IMR-90 (cell line): ENCODE results near the gene TBCE. TPM values are rescaled to one million over a fixed set of nuclear protein-coding genes. Genes with fewer than 3 reads are reported as not detected.
A peak's percentile ranks its signal among the peaks of the same experiment; 100 is the strongest.

Source experiments
- ATAC-seq: fragments of 200-7000 bp; cut with Tn5 transposase; 2 replicates; pipeline ENCODE4 v1.9.1; 2020; ENCODE audit warnings: low read depth, mild to moderate bottlenecking, moderate library complexity
- BruUV-seq: library from RNA; stranded (reverse); fragments of 400-500 nt; replicated peaks from 2 replicates; lab custom pipeline; 2021; lab: Mats Ljungman, UMichigan
- CTCF ChIA-PET: fragments of 300-600 bp; formaldehyde crosslinking; extraction: SDS; loops from one replicate; lab custom pipeline; 2021; ENCODE audit warnings: antibody characterized with exemption; lab: Yijun Ruan, JAX
- POLR2A ChIA-PET: fragments of 300-600 bp; sonication (Branson Sonifier 250); formaldehyde crosslinking; loops from one replicate; lab custom pipeline; 2022; ENCODE audit warnings: antibody characterized with exemption; ENCODE audit not compliant: unreplicated experiment; lab: Charles Lee
- DNase-seq: peaks from one replicate; pipeline ENCODE4 v3.0.0; 2013
- H2AFZ ChIP-seq: replicated peaks from 2 replicates; pipeline ENCODE3; 2013; ENCODE audit warnings: low read length, mild to moderate bottlenecking; ENCODE audit not compliant: poor library complexity
- H2AK5ac ChIP-seq: 2 replicates; pipeline ENCODE4 v1.6.1; 2013; ENCODE audit warnings: low read depth, low read length, inconsistent platforms
- H2AK9ac ChIP-seq: replicated peaks from 2 replicates; pipeline ENCODE3; 2013; ENCODE audit warnings: mild to moderate bottlenecking, low read depth, low read length, moderate library complexity; ENCODE audit not compliant: poor library complexity
- H2BK120ac ChIP-seq: 2 replicates; pipeline ENCODE4 v1.6.1; 2013; ENCODE audit warnings: low read depth, low read length, inconsistent platforms
- H2BK15ac ChIP-seq: 3 replicates; pipeline ENCODE4 v1.6.1; 2013; ENCODE audit warnings: low read depth, low read length, inconsistent platforms
- H2BK20ac ChIP-seq: 2 replicates; pipeline ENCODE4 v1.6.1; 2013; ENCODE audit warnings: low read depth, mild to moderate bottlenecking, inconsistent platforms, low read length, moderate library complexity
- H2BK5ac ChIP-seq: 2 replicates; pipeline ENCODE4 v1.6.1; 2013; ENCODE audit warnings: mild to moderate bottlenecking, low read depth, low read length, inconsistent platforms; ENCODE audit not compliant: poor library complexity, severe bottlenecking
- H3K14ac ChIP-seq: replicated peaks from 2 replicates; pipeline ENCODE4 v1.6.1; 2013; ENCODE audit warnings: low read depth, low read length, inconsistent platforms
- H3K18ac ChIP-seq: 2 replicates; pipeline ENCODE4 v1.6.1; 2013; ENCODE audit warnings: low read depth, low read length, control low read depth
- H3K23ac ChIP-seq: 2 replicates; pipeline ENCODE4 v1.6.1; 2013; ENCODE audit warnings: low read depth, low read length, inconsistent platforms
- H3K27ac ChIP-seq: 2 replicates; pipeline ENCODE4 v1.5.1; 2013; ENCODE audit warnings: mild to moderate bottlenecking, control low read depth, low read length; ENCODE audit not compliant: insufficient read depth
- H3K27me3 ChIP-seq: 2 replicates; pipeline ENCODE4 v1.6.1; 2013; ENCODE audit warnings: low read length; ENCODE audit not compliant: control insufficient read depth, insufficient read depth
- H3K36me3 ChIP-seq: 2 replicates; pipeline ENCODE4 v1.6.1; 2013; ENCODE audit warnings: low read length, mixed read lengths; ENCODE audit not compliant: control insufficient read depth, insufficient read depth
- H3K4ac ChIP-seq: 2 replicates; pipeline ENCODE4 v1.6.1; 2013; ENCODE audit warnings: low read depth, low read length, inconsistent platforms
- H3K4me1 ChIP-seq: 2 replicates; pipeline ENCODE4 v1.6.1; 2013; ENCODE audit warnings: low read length, mixed read lengths; ENCODE audit not compliant: control insufficient read depth, insufficient read depth
- H3K4me2 ChIP-seq: 2 replicates; pipeline ENCODE4 v1.6.1; 2013; ENCODE audit warnings: low read depth, mild to moderate bottlenecking, control low read depth, low read length, moderate library complexity
- H3K4me3 ChIP-seq: 2 replicates; pipeline ENCODE4 v1.5.1; 2013; ENCODE audit warnings: low read depth, mild to moderate bottlenecking, control low read depth, low read length, moderate library complexity; ENCODE audit not compliant: insufficient read depth
- H3K56ac ChIP-seq: 2 replicates; pipeline ENCODE4 v1.6.1; 2013; ENCODE audit warnings: low read length, inconsistent platforms; ENCODE audit not compliant: insufficient read depth; ENCODE audit errors: extremely low read depth
- H3K79me1 ChIP-seq, 2 experiments: 2 replicates each; pipeline ENCODE4 v1.6.1; 2013; ENCODE audit warnings: low read length in 2 of 2, inconsistent platforms in 1 of 2, low read depth in 1 of 2
- H3K9ac ChIP-seq: 2 replicates; pipeline ENCODE4 v1.6.1; 2013; ENCODE audit warnings: low read depth, low read length, control low read depth
- H3K9me1 ChIP-seq: 2 replicates; pipeline ENCODE4 v1.6.1; 2013; ENCODE audit warnings: low read length, inconsistent platforms; ENCODE audit not compliant: insufficient read depth
- H3K9me3 ChIP-seq: 2 replicates; pipeline ENCODE4 v1.6.1; 2013; ENCODE audit warnings: low read length; ENCODE audit not compliant: control insufficient read depth, insufficient read depth
- H4K20me1 ChIP-seq: 2 replicates; pipeline ENCODE4 v1.6.1; 2013; ENCODE audit warnings: low read length, inconsistent platforms; ENCODE audit not compliant: insufficient read depth
- H4K5ac ChIP-seq: 2 replicates; pipeline ENCODE4 v1.6.1; 2013; ENCODE audit warnings: mild to moderate bottlenecking, low read depth, low read length, control low read depth
- H4K8ac ChIP-seq, 2 experiments: 2 replicates each; pipeline ENCODE4 v1.6.1; 2013; ENCODE audit warnings: low read depth in 2 of 2, low read length in 2 of 2, control low read depth in 1 of 2, inconsistent platforms in 1 of 2
- H4K91ac ChIP-seq: 2 replicates; pipeline ENCODE4 v1.6.1; 2013; ENCODE audit warnings: low read depth, low read length, inconsistent platforms; ENCODE audit not compliant: insufficient read depth
- BHLHE40 ChIP-seq: fragments of 150-350 bp; IDR thresholded peaks from 2 replicates; pipeline ENCODE4 v1.6.1; 2016; ENCODE audit warnings: mild to moderate bottlenecking, low read depth, low read length
- CEBPB ChIP-seq: IDR thresholded peaks from 2 replicates; pipeline ENCODE4 v1.6.1; 2012; ENCODE audit warnings: low read depth, low read length, improper control_type of control experiment
- CHD1 ChIP-seq: IDR thresholded peaks from 2 replicates; pipeline ENCODE4 v1.6.1; 2012; ENCODE audit warnings: low read depth, low read length, improper control_type of control experiment
- MAFK ChIP-seq: IDR thresholded peaks from 2 replicates; pipeline ENCODE4 v1.6.1; 2012; ENCODE audit warnings: low read depth, low read length, improper control_type of control experiment
- MAZ ChIP-seq: IDR thresholded peaks from 2 replicates; pipeline ENCODE4 v1.6.1; 2012; ENCODE audit warnings: low read depth, mild to moderate bottlenecking, low read length, improper control_type of control experiment, moderate library complexity, borderline replicate concordance
- MXI1 ChIP-seq: IDR thresholded peaks from 2 replicates; pipeline ENCODE4 v1.6.1; 2012; ENCODE audit warnings: low read depth, mild to moderate bottlenecking, low read length, moderate library complexity, borderline replicate concordance
- POLR2A ChIP-seq: IDR thresholded peaks from 2 replicates; pipeline ENCODE4 v1.6.1; 2012; ENCODE audit warnings: mild to moderate bottlenecking, low read depth, low read length
- RAD21 ChIP-seq: IDR thresholded peaks from 2 replicates; pipeline ENCODE4 v1.6.1; 2012; ENCODE audit warnings: low read length, improper control_type of control experiment
- RCOR1 ChIP-seq: IDR thresholded peaks from 2 replicates; pipeline ENCODE4 v1.6.1; 2012; ENCODE audit warnings: mild to moderate bottlenecking, low read length, improper control_type of control experiment; ENCODE audit not compliant: insufficient replicate concordance
- RFX5 ChIP-seq: IDR thresholded peaks from 2 replicates; pipeline ENCODE4 v1.8.0; 2012; ENCODE audit warnings: low read depth, mild to moderate bottlenecking, low read length, moderate library complexity
- SMC3 ChIP-seq: fragments of 150-350 bp; IDR thresholded peaks from 2 replicates; pipeline ENCODE4 v1.6.1; 2016; ENCODE audit warnings: low read depth, mild to moderate bottlenecking, antibody characterized with exemption, low read length, moderate library complexity
- WGBS, 2 experiments: methylation state at CpG; one replicate each; pipeline versions ENCODE4 v1.1.5 to v1.1.7; 2013; ENCODE audit warnings: missing lambda C conversion rate in 2 of 2; ENCODE audit not compliant: insufficient read length in 1 of 2; ENCODE audit errors: extremely low coverage in 2 of 2; 5-methylcytosine and 5-hydroxymethylcytosine counted together
- dilution Hi-C: fragments of 300-500 bp; cut with HindIII; formaldehyde crosslinking; loops from one replicate; pipeline ENCODE4 v1.14.3; 2018; ENCODE audit warnings: low sequenced_read_pairs; ENCODE audit not compliant: unreplicated experiment
- in situ Hi-C: fragments of 300-500 bp; cut with MboI; formaldehyde crosslinking; loops from 3 replicates; pipeline ENCODE4 v1.14.3; 2019; ENCODE audit warnings: low sequenced_read_pairs, inconsistent platforms, mixed read lengths
- intact Hi-C: fragments of 100-400 bp; cut with micrococcal nuclease; formaldehyde crosslinking; loops from 2 replicates; pipeline ENCODE4 v1.10.0; 2022
- polyA plus RNA-seq, 3 experiments: library from polyadenylated mRNA; depleted of rRNA; stranded (reverse); fragments of >200 nt; gene quantifications; 2 replicates each; pipeline ENCODE4 v1.2.3, GENCODE V29; 2012; ENCODE audit warnings: low replicate concordance in 1 of 3
- total RNA-seq: library from RNA; depleted of rRNA; stranded (reverse); fragments of >200 nt; gene quantifications from 2 replicates; pipeline ENCODE4 v1.2.3, GENCODE V29; 2012
- TF ChIP-seq, protein P1 (sequence below): conservative IDR thresholded peaks from 2 replicates; pipeline ENCODE4 v1.5.1; 2012; ENCODE audit warnings: mild to moderate bottlenecking, low read depth, low read length, improper control_type of control experiment

Gene TBCE
- total and polyA plus RNA-seq, 2 of the 4 experiments (the other 2 are of a cell fraction), result 25.3 to 26.7 TPM

DNA sequence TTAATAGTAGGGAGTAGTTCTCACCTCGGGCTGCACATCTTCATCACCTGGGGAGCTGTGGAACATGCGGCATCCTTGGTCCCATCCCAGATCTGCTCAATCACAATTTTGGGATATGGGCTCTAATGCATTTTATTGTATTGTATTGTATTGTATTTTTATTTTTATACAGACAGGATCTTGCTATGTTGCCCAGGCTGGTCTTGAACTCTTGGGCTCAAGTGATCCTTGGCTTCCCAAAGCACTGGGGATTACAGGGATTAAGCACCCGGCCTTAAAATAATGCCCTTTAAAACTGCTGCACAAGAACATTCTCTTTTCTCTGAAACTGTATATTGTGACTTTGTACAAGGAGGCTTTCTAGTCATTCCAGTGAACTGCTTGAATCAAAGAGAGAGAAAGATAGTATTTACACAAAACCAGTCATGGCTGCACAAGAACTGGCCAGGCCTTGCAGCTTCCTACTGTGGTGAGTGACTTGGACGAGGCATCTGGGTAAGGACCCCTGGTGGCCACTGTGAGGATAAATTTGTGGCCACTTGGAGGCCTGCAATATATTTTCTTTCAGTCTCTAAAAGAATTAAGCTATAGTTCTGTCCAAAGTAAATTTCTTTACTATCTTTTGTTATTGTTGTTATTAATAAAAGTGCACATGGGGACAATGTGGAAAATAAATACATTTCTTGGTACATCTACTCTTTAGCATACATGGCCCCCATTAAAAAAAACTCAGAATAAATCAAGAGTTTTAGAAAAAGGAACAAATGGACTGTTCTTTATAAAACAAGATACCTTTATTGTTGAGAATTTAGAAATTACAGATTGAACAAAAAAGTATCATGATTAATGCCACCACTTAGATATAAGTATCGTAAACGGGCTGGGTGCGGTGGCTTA, 48.0 kb downstream of the TBCE start:
- no peak overlapping the region for H2BK20ac ChIP-seq
- in situ Hi-C loops, result loop anchor here (5.0 to 10.0 kb wide), 2 partner anchors 163 to 310 kb away; no protein-coding TSS in a partner anchor

More for the DNA sequence above, 48.0 kb downstream of the TBCE start:
- Histone ChIP-seq H2BK120ac (no peak overlapping the region), H4K5ac (no peak overlapping the region), H3K4me1 (peaks cover 4% of the 10 kb centered on the region; the same call in 1 of the 2 replicates), H2AK5ac (no peak overlapping the region), H3K4ac (no peak overlapping the region), H3K9me3 (no peaks in the 10 kb centered on the region), H3K79me1 (peaks cover 7 to 42% of the 10 kb centered on the region in 2 experiments; a peak in 3 of 4 replicates), H2AK9ac (no peak overlapping the region), H3K4me2 (no peak overlapping the region), H3K56ac (no peak overlapping the region), H2AFZ (no peak overlapping the region), H3K18ac (no peak overlapping the region), H4K91ac (no peak overlapping the region), H4K20me1 (peaks cover 3% of the 10 kb centered on the region; the same call in 1 of the 2 replicates), H3K9me1 (peaks cover 5% of the 10 kb centered on the region; the same call in 1 of the 2 replicates), H2BK15ac (no peak overlapping the region), H3K23ac (no peak overlapping the region), H3K27me3 (no peaks in the 10 kb centered on the region), H3K9ac (no peak overlapping the region), H2BK5ac (no peak overlapping the region), H3K27ac (no peak overlapping the region), H3K4me3 (no peak overlapping the region), H4K8ac (no peak overlapping the region), H3K36me3 (peaks cover 3% of the 10 kb centered on the region; the same call in 1 of the 2 replicates), H3K14ac (no peak overlapping the region)
- TF ChIP-seq MAFK (no peak), MAZ (no peak), SMC3 (peak; percentile 86), CHD1 (no peak), BHLHE40 (no peak), RAD21 (peak; percentile 73), MXI1 (no peak), RFX5 (no peak), POLR2A (no peak), RCOR1 (no peak), CEBPB (no peak)
- TF ChIP-seq, protein P1, sequence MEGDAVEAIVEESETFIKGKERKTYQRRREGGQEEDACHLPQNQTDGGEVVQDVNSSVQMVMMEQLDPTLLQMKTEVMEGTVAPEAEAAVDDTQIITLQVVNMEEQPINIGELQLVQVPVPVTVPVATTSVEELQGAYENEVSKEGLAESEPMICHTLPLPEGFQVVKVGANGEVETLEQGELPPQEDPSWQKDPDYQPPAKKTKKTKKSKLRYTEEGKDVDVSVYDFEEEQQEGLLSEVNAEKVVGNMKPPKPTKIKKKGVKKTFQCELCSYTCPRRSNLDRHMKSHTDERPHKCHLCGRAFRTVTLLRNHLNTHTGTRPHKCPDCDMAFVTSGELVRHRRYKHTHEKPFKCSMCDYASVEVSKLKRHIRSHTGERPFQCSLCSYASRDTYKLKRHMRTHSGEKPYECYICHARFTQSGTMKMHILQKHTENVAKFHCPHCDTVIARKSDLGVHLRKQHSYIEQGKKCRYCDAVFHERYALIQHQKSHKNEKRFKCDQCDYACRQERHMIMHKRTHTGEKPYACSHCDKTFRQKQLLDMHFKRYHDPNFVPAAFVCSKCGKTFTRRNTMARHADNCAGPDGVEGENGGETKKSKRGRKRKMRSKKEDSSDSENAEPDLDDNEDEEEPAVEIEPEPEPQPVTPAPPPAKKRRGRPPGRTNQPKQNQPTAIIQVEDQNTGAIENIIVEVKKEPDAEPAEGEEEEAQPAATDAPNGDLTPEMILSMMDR, result peak; percentile 77
- CTCF ChIA-PET, result interaction anchor here (0.5 to 2.4 kb wide), 13 partner anchors 10 to 793 kb away, joined by 3 to 8 read pairs (median 3); partner anchors contain the start of gene TBCE
- ATAC-seq (peak; percentile 89), DNase-seq (peak; percentile 85)
- POLR2A ChIA-PET, result no interaction called here
- WGBS, 2 experiments, result no CpG with 5 or more reads among the region's 7 CpGs
- no TSS peak for BruUV-seq
- intact Hi-C loops (loop anchor here (1.0 to 5.0 kb wide), 4 partner anchors 48 to 253 kb away; partner anchors contain the start of genes RBM34 and TBCE), dilution Hi-C loops (no loop called here)
